HepG2 (cell line): ENCODE data around the gene KIAA0930. TPM values are rescaled to one million over a fixed set of nuclear protein-coding genes. Genes with fewer than 3 reads are reported as not detected.

ENCODE experiments used
- ARID2 ChIP-seq: sonication (generic); formaldehyde crosslinking; IDR thresholded peaks from 2 replicates; pipeline ENCODE4 v1.8.1; 2022; ENCODE audit warnings: mild to moderate bottlenecking, missing genetic modification reagents, borderline replicate concordance
- CCDC6 ChIP-seq: sonication (generic); formaldehyde crosslinking; IDR thresholded peaks from 2 replicates; pipeline ENCODE4 v1.8.1; 2022; ENCODE audit warnings: mild to moderate bottlenecking, missing genetic modification reagents, moderate library complexity
- JARID2 ChIP-seq: sonication (generic); formaldehyde crosslinking; IDR thresholded peaks from 2 replicates; pipeline ENCODE4 v1.8.1; 2023; ENCODE audit warnings: missing genetic modification reagents, inconsistent platforms; ENCODE audit not compliant: insufficient replicate concordance
- LCORL ChIP-seq, 2 experiments: fragments of 450-650 bp in 1 of 2; sonication (generic) in 1 of 2; formaldehyde crosslinking in 1 of 2; IDR thresholded peaks; 2 replicates each; pipeline versions ENCODE4 v1.5.0 to v1.6.1; 2017 to 2020; ENCODE audit warnings: antibody characterized with exemption in 1 of 2, missing genetic modification reagents in 1 of 2
- NFYC ChIP-seq: IDR thresholded peaks from 2 replicates; pipeline ENCODE4 v1.6.1; 2016; ENCODE audit warnings: missing genetic modification reagents, missing compliant biosample characterization
- PAWR ChIP-seq: sonication (generic); formaldehyde crosslinking; IDR thresholded peaks from 2 replicates; pipeline ENCODE4 v1.4.0; 2020; ENCODE audit warnings: missing genetic modification reagents, mild to moderate bottlenecking, borderline replicate concordance
- PRPF4 ChIP-seq: fragments of 200-400 bp; formaldehyde crosslinking; IDR thresholded peaks from 2 replicates; pipeline ENCODE4 v1.6.1; 2016; ENCODE audit warnings: low read length, low read depth; ENCODE audit not compliant: poor library complexity, severe bottlenecking
- RORA ChIP-seq: sonication (generic); formaldehyde crosslinking; IDR thresholded peaks from 2 replicates; pipeline ENCODE4 v1.5.0; 2020; ENCODE audit warnings: mild to moderate bottlenecking, missing genetic modification reagents, moderate library complexity
- SRF ChIP-seq: IDR thresholded peaks from 2 replicates; pipeline ENCODE4 v1.6.1; 2011; ENCODE audit warnings: mild to moderate bottlenecking, low read depth, low read length, moderate library complexity
- U2AF2 ChIP-seq: fragments of 200-400 bp; formaldehyde crosslinking; IDR thresholded peaks from 2 replicates; pipeline ENCODE4 v1.6.1; 2017; ENCODE audit warnings: low read depth, mild to moderate bottlenecking, low read length
- WIZ ChIP-seq: sonication (generic); formaldehyde crosslinking; IDR thresholded peaks from 2 replicates; pipeline ENCODE4 v1.5.1; 2020; ENCODE audit warnings: mild to moderate bottlenecking, missing genetic modification reagents
- ZFP62 ChIP-seq: sonication (generic); formaldehyde crosslinking; IDR thresholded peaks from 2 replicates; pipeline ENCODE4 v1.4.0; 2020; ENCODE audit warnings: missing genetic modification reagents
- ZFP90 ChIP-seq: sonication (generic); formaldehyde crosslinking; IDR thresholded peaks from 2 replicates; pipeline ENCODE4 v1.8.0; 2022; ENCODE audit warnings: missing genetic modification reagents, mild to moderate bottlenecking, inconsistent platforms, borderline replicate concordance
- ZFY ChIP-seq: sonication (generic); formaldehyde crosslinking; IDR thresholded peaks from 2 replicates; pipeline ENCODE4 v1.4.0; 2020; ENCODE audit warnings: missing genetic modification reagents
- ZNF17 ChIP-seq: sonication (generic); formaldehyde crosslinking; IDR thresholded peaks from 2 replicates; pipeline ENCODE4 v1.5.0; 2020; ENCODE audit warnings: mild to moderate bottlenecking, missing genetic modification reagents
- ZNF484 ChIP-seq: sonication (generic); formaldehyde crosslinking; IDR thresholded peaks from 2 replicates; pipeline ENCODE4 v1.5.1; 2020; ENCODE audit warnings: mild to moderate bottlenecking, low read depth, missing genetic modification reagents, borderline replicate concordance
- ZNF558 ChIP-seq: sonication (generic); formaldehyde crosslinking; IDR thresholded peaks from 2 replicates; pipeline ENCODE4 v1.9.0; 2022; ENCODE audit warnings: mild to moderate bottlenecking, missing genetic modification reagents, borderline replicate concordance
- ZNF570 ChIP-seq: sonication (generic); formaldehyde crosslinking; IDR thresholded peaks from 2 replicates; pipeline ENCODE4 v1.4.0; 2020; ENCODE audit warnings: mild to moderate bottlenecking, missing genetic modification reagents, borderline replicate concordance
- polyA plus RNA-seq, 8 experiments: library from polyadenylated mRNA; depleted of rRNA in 3 of 8; stranded (reverse) in 7 of 8; unstranded in 1 of 8; fragments of >200 nt; fragmentation: Illumina TruSeq in 4 of 8; extraction: Trizol in 4 of 8; gene quantifications; 2 replicates each; pipeline versions ENCODE4 v1.2.1 to v1.2.3, GENCODE V29; 2011 to 2016; ENCODE audit warnings: low read depth in 4 of 8, missing spikeins in 1 of 8, mixed read lengths in 1 of 8; ENCODE audit not compliant: insufficient read depth in 1 of 8
- total RNA-seq, 5 experiments: library from RNA; depleted of rRNA; stranded (reverse); fragments of >200 nt; fragmentation: Illumina TruSeq; extraction: Trizol; gene quantifications; 2 replicates each; pipeline ENCODE4 v1.2.3, GENCODE V29; 2016; ENCODE audit warnings: low read depth in 1 of 5
- TF ChIP-seq, protein P1 (sequence below): conservative IDR thresholded peaks from 2 replicates; pipeline ENCODE4 v1.6.1; 2018; ENCODE audit warnings: missing genetic modification reagents
- TF ChIP-seq, protein P2 (sequence below): sonication (generic); formaldehyde crosslinking; IDR thresholded peaks from 2 replicates; pipeline ENCODE4 v1.8.0; 2022; ENCODE audit warnings: mild to moderate bottlenecking, missing genetic modification reagents, borderline replicate concordance
- TF ChIP-seq, protein P3 (sequence below): sonication (generic); formaldehyde crosslinking; IDR thresholded peaks from 2 replicates; pipeline ENCODE4 v1.5.1; 2020; ENCODE audit warnings: mild to moderate bottlenecking, missing genetic modification reagents, borderline replicate concordance
- TF ChIP-seq, protein P4 (sequence below): sonication (generic); formaldehyde crosslinking; IDR thresholded peaks from 2 replicates; pipeline ENCODE4 v1.5.0; 2020; ENCODE audit warnings: mild to moderate bottlenecking, missing genetic modification reagents

Gene KIAA0930
- total and polyA plus RNA-seq, 2 of the 13 experiments (the other 11 are each of a cell fraction or from before 2014, with no cell fraction given), result 27.0 to 38.2 TPM

DNA sequence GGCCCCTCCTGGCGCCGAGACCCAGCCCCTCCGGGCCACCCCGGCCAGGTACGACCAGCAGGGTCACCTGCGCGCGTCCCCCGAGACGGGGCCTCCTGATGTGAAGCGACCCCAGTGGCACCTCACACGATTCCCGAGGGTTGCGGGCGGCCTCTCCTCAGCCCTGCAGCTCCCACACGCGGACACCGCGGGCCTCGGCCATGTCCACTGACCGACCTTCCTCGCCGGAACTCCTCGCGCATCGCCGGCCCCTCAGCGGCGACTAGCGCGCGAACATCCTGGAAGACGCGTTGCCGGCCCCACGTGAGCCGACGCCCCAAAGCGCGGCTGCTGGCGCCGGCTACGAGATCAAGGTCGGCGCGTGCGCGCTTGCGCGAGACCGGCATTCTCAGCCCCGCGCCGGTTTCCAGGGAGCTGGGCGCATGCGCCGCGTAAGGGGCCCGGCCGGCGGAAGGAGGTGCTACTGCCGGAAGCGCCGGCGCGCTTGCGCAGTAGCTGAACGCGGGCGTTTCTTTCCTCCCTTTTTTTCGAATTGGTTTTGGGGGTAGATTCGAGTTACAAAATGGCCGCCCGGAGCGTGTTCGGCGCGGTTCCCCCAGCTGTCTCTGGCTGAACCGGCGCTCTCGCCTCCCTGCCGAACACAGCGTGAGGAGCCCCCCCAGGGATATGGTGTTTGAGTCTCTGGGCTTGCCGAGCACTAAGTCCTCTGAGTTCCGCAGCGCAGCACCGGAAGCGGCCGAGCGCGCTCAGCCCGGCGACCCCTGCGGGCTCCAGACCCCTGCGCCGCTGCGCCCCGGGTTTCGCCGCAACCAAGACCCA lies 77.0 kb downstream of the KIAA0930 start, which contains the start of gene NUP50 (continued):
- TF ChIP-seq PAWR (CRISPR knock-in tag) (peak; percentile 44; the same call in 1 of the 2 replicates), ZFP90 (CRISPR knock-in tag) (peak; percentile 88; the same call in 1 of the 2 replicates), LCORL (IDR thresholded peaks at IDR 0.05) (no peak), LCORL (CRISPR knock-in tag; IDR thresholded peaks at IDR 0.05) (peak; percentile 75), ZNF558 (CRISPR knock-in tag) (peak; percentile 97), U2AF2 (no peak), ZNF570 (CRISPR knock-in tag) (peak; percentile 67; the same call in 1 of the 2 replicates), ZNF484 (CRISPR knock-in tag) (no peak), WIZ (CRISPR knock-in tag) (no peak), SRF (no peak), CCDC6 (CRISPR knock-in tag) (peak; percentile 93), JARID2 (CRISPR knock-in tag) (peak; percentile 76), RORA (CRISPR knock-in tag) (no peak), ZFY (CRISPR knock-in tag) (peak; percentile 87), ARID2 (CRISPR knock-in tag) (peak; percentile 81; the same call in 1 of the 2 replicates), PRPF4 (no peak), NFYC (CRISPR knock-in tag) (peak; percentile 16; the same call in 1 of the 2 replicates), ZFP62 (CRISPR knock-in tag) (no peak), ZNF17 (CRISPR knock-in tag) (no peak)
- TF ChIP-seq, protein P1, sequence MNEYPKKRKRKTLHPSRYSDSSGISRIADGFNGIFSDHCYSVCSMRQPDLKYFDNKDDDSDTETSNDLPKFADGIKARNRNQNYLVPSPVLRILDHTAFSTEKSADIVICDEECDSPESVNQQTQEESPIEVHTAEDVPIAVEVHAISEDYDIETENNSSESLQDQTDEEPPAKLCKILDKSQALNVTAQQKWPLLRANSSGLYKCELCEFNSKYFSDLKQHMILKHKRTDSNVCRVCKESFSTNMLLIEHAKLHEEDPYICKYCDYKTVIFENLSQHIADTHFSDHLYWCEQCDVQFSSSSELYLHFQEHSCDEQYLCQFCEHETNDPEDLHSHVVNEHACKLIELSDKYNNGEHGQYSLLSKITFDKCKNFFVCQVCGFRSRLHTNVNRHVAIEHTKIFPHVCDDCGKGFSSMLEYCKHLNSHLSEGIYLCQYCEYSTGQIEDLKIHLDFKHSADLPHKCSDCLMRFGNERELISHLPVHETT (CRISPR knock-in tag), result peak; percentile 87
- TF ChIP-seq, protein P2, sequence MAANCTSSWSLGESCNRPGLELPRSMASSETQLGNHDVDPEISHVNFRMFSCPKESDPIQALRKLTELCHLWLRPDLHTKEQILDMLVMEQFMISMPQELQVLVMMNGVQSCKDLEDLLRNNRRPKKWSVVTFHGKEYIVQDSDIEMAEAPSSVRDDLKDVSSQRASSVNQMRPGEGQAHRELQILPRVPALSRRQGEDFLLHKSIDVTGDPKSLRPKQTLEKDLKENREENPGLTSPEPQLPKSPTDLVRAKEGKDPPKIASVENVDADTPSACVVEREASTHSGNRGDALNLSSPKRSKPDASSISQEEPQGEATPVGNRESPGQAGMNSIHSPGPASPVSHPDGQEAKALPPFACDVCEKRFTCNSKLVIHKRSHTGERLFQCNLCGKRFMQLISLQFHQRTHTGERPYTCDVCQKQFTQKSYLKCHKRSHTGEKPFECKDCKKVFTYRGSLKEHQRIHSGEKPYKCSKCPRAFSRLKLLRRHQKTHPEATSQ (CRISPR knock-in tag), result peak; percentile 82
- TF ChIP-seq, protein P3, sequence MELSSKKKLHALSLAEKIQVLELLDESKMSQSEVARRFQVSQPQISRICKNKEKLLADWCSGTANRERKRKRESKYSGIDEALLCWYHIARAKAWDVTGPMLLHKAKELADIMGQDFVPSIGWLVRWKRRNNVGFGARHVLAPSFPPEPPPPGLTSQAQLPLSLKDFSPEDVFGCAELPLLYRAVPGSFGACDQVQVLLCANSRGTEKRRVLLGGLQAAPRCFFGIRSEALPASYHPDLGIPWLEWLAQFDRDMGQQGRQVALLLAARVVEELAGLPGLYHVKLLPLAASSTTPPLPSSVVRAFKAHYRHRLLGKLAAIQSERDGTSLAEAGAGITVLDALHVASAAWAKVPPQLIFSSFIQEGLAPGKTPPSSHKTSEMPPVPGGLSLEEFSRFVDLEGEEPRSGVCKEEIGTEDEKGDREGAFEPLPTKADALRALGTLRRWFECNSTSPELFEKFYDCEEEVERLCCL (CRISPR knock-in tag), result no peak
- TF ChIP-seq, protein P4, sequence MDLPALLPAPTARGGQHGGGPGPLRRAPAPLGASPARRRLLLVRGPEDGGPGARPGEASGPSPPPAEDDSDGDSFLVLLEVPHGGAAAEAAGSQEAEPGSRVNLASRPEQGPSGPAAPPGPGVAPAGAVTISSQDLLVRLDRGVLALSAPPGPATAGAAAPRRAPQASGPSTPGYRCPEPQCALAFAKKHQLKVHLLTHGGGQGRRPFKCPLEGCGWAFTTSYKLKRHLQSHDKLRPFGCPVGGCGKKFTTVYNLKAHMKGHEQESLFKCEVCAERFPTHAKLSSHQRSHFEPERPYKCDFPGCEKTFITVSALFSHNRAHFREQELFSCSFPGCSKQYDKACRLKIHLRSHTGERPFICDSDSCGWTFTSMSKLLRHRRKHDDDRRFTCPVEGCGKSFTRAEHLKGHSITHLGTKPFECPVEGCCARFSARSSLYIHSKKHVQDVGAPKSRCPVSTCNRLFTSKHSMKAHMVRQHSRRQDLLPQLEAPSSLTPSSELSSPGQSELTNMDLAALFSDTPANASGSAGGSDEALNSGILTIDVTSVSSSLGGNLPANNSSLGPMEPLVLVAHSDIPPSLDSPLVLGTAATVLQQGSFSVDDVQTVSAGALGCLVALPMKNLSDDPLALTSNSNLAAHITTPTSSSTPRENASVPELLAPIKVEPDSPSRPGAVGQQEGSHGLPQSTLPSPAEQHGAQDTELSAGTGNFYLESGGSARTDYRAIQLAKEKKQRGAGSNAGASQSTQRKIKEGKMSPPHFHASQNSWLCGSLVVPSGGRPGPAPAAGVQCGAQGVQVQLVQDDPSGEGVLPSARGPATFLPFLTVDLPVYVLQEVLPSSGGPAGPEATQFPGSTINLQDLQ (CRISPR knock-in tag), result peak; percentile 86; the same call in 1 of the 2 replicates
